Adrenal gland (tissue), 5 donors: ENCODE data around the gene NDUFS2.
"Not testable (repeated sequence)": the region's sequence is repeated elsewhere in the genome, so short reads cannot be mapped to it uniquely, and the experiment has no call there.

ENCODE experiments used
- POLR2A ChIP-seq, 2 donors: fragments of 450-650 bp; IDR thresholded peaks; one replicate each; pipeline ENCODE4 v1.6.1; 2017; ENCODE audit warnings: antibody characterized with exemption in 2 of 2, mild to moderate bottlenecking in 2 of 2, moderate library complexity in 1 of 2
- TF ChIP-seq, protein P1 (sequence below), 6 experiments: fragments of 450-650 bp in 4 of 6; fragments of 200-600 bp in 2 of 6; sonication (generic) in 1 of 6; IDR thresholded peaks; 1 replicate in 5 of 6; 2 replicates in 1 of 6; pipeline versions ENCODE4 v1.5.1 to v1.8.0; 2016 to 2021; ENCODE audit warnings: antibody characterized with exemption in 6 of 6, mild to moderate bottlenecking in 2 of 6, moderate library complexity in 1 of 6
- donor health status: DM: no; HTN: no; CAD: no.

GRCh38 chr1:161255955-161256520 is 53.9 kb downstream of the NDUFS2 start:
- TF ChIP-seq POLR2A (IDR thresholded peaks at IDR 0.05) = not testable (repeated sequence)
- TF ChIP-seq, protein P1, sequence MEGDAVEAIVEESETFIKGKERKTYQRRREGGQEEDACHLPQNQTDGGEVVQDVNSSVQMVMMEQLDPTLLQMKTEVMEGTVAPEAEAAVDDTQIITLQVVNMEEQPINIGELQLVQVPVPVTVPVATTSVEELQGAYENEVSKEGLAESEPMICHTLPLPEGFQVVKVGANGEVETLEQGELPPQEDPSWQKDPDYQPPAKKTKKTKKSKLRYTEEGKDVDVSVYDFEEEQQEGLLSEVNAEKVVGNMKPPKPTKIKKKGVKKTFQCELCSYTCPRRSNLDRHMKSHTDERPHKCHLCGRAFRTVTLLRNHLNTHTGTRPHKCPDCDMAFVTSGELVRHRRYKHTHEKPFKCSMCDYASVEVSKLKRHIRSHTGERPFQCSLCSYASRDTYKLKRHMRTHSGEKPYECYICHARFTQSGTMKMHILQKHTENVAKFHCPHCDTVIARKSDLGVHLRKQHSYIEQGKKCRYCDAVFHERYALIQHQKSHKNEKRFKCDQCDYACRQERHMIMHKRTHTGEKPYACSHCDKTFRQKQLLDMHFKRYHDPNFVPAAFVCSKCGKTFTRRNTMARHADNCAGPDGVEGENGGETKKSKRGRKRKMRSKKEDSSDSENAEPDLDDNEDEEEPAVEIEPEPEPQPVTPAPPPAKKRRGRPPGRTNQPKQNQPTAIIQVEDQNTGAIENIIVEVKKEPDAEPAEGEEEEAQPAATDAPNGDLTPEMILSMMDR (IDR thresholded peaks at IDR 0.05) = not testable (repeated sequence)
